HG03439 (cell line): ENCODE data around the gene ZDHHC11.
"Not testable (repeated sequence)": the region's sequence is repeated elsewhere in the genome, so short reads cannot be mapped to it uniquely, and the experiment has no call there.

ENCODE experiments used
- ATAC-seq: cut with Tn5 transposase; IDR thresholded peaks from one replicate; pipeline ENCODE4 v1.9.1; 2021; ENCODE audit warnings: mild to moderate bottlenecking, moderate library complexity; ENCODE audit not compliant: unreplicated experiment

The ZDHHC11 gene

DNA sequence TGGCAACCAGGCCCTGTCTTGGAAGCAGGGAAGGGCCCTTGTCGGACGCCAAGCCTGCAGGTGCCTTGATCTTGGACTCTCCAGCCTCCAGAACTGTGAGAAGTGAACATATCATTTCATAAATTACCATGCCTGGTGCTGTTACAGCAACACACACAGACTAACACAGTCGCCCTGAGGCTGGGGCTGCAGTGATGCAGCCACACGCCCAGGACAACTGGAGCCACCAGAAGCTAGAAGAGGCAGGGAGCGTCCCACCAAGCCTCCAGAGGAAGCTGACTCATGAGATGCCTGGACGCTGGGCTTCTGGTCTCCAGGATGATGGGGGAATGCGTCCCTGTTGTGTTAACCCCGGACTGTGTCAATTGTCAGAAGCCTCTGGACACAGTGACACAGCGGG is 71.8 kb downstream of the ZDHHC11 start:
- not testable (repeated sequence) for ATAC-seq

DNA sequence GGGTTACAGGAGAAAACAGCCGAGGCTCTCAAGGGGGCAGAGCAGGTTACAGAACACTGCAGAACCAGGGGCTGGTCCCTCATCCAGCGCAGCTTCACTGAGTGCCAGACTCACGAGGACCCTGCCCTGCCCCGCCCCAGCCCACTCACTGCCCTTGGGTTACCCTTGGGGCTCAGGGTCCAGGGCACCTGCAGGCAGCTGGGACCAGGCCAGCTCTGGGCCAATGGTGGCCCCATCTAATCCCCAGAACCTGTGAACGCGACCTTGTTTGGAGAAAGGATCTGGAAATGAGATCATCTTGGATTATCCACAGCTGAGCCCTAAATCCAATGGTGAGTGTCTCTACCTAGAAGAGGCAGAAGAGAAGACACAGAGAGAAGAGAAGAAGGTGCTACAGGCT is 72.4 kb downstream of the ZDHHC11 start:
- not testable (repeated sequence) for ATAC-seq

DNA sequence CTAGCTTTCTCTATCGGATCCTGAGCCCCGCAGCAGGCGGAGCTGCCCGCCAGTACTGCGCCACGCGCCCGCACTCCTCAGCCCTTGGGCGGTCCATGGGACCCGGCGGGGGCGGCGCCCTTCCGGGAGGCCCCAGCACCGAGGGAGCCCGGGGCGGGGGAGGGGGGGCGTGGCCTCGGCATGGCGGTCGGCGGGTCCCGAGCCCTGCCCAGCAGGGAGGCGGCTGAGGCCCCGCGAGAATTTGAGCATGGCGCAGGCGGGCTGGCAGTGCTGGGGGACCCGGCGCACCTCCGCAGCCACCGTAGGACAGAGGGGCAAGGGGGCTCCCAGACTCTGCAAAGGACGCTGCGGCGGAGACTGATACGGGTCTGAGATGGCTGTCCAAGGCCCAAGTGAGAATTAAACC is 73.0 kb downstream of the ZDHHC11 start:
- no peak for ATAC-seq

GRCh38 chr5:776862-777711 is 73.7 kb downstream of the ZDHHC11 start:
- ATAC-seq: no peak

DNA sequence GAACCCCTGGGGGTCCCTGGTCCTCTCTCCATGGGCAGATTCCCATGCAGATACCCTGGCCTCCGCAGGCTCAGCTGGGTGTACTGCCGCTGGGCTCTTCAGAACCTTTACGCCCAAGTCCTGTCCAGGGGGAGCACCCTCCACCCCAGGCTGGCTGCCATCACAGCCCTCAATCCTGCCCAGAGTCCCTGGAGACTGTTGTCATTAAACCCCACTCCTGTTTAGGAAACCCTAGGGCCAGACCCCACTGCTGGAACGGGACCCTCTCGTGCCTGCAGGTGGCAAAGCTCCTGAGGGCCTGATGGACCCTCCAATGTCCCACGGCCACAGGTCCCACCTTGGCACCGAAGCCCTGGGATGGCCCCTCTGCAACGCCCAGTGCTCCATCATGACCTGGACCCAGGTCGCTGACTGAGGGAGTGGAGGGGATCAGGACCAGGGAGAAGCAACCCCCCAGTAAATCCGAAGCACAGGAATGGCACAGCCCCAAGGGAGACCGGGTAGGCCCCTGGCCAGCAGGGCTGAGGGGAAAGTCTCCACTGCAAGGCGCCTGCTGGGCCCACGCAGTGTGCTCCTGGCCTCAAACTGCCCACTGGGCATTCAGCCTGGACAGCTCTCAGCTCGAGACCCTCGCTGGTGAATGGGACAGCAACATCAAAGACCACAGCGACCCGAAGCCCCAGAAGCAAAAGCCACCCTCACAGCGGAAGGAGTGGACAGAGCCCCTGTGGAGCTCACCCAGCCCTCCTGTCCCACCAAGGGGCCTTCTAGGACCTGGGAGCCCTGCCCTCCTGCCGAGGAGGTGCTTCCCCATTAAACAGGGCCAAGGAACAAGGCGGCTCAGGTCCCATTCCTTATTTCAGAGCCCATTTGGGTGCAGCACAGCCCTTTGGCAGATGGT is 74.6 kb downstream of the ZDHHC11 start:
- no peak for ATAC-seq

DNA sequence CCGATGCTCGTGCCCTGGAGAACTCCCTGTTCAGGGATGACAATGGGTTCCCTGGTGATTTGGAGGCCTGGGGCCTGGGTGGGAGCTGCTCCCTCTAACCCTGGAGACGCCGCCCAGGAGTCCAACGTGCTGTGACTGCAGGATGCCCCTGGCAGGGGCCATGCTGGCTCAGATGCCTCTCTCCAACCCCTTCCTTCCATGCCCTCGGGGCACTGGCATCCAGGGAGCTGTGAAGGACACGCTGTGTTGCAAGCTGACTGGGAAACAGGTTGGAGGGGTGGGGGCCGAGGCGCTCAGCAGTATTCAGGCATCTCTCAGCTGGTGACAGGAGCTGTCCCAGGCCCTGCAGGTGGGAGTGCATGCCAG is 75.2 kb downstream of the ZDHHC11 start:
- ATAC-seq: not testable (repeated sequence)

DNA sequence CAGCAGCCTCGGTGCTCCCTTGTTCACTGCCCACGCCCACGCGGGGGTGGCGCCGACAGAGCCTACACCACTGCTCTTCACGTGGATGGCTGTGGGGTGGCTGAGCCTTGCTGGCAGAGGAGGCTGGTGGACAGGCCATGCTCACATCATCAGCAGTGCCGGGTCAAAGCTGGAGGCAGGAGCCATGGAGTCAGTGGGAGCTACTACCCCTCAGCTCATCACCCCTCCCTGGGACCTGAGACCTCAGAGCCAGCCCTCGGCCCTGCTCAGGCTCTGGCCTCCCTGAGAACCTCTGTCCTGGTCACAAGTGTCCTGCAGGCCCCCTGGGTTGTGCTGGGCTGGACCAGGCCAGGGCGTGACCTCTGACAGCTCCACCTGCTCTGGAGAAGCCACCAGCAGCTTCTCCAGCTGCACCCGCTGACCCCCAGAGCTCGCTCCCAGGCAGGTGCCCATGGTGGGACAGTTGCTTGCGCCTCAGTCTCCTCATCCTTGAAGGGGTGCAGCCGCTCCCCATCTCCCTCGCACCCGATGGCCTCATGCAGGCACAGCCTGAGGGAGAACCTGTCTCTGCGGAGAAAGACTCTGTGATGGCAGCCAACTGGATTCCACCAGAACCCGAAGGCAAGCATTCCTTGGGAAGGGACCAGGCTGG is 75.8 kb downstream of the ZDHHC11 start:
- not testable (repeated sequence) for ATAC-seq

GRCh38 chr5:774304-774703 is 76.5 kb downstream of the ZDHHC11 start:
- ATAC-seq: not testable (repeated sequence)

DNA sequence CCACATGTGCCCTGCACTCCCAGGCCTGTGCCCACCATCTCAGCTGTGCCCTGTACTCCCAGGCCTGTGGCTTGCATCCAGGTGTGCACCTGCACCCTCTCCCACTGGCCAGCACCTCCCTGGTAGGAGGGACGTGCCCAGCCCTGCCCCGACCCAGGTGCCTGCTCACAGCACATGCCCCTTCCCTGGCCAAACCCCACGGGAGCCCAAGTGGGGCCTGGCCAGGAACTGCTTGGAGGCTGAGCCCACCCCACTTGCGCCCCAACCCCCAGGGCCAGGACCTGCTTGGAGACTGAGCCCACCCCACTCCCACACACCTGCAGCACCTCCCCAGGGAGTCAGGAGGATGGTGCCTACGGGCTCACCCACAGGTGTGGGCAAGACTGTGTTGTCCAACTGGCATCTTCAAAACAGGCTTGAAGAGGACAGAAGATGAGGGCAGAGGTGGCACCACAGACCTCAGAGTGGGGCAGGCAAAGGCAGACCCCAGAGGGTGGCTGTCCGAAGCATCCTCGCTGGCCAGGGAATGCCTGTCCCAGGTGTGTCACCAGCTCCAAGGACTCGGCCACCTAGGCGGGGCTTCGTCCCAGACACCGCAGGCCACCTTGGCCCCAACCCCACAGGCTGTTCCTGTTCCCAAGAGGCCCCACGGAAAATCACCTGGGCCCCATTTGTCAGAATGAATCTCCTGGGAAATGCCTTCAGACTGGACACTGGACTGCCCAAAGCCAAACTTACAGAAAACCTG is 77.1 kb downstream of the ZDHHC11 start:
- no peak for ATAC-seq

- not testable (repeated sequence) for ATAC-seq
These were observed 77.9 kb downstream of the ZDHHC11 start for GRCh38 chr5:772931-773330.

GRCh38 chr5:772547-772890 is 78.3 kb downstream of the ZDHHC11 start:
- not testable (repeated sequence) for ATAC-seq

DNA sequence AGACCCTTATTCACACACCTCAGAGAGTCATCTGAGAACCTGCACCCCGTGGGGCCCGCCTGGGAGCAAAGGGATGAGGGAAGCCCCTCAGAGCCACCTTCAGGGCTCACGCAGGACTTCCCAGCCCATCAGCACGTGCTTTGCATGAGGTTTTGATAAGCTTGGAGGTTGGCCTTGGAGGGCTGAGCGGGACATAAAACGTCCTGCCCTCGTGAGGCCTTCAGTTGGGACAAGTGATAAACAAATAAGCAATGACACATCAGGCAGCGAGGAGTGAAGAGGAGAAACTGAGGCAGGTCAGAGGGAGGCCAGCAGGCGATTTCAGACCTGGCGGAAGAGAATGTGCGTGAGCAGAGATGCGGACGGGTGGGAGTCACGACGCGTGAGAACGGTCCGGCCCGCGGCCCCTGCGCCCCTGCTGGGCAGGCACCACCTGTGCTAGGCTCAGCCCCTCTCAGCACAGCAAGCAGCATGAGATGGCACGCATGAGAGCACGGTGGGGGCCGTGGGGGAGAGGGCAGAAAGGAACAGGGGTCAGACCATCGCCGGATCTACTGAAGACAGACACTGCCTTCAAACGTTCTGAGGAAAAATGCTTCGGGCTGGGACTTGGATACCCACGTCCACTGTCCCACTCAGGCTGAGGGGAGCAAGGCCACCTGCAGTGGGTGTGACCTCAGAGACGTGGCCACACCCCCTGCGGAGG is 78.8 kb downstream of the ZDHHC11 start:
- ATAC-seq: not testable (repeated sequence)

DNA sequence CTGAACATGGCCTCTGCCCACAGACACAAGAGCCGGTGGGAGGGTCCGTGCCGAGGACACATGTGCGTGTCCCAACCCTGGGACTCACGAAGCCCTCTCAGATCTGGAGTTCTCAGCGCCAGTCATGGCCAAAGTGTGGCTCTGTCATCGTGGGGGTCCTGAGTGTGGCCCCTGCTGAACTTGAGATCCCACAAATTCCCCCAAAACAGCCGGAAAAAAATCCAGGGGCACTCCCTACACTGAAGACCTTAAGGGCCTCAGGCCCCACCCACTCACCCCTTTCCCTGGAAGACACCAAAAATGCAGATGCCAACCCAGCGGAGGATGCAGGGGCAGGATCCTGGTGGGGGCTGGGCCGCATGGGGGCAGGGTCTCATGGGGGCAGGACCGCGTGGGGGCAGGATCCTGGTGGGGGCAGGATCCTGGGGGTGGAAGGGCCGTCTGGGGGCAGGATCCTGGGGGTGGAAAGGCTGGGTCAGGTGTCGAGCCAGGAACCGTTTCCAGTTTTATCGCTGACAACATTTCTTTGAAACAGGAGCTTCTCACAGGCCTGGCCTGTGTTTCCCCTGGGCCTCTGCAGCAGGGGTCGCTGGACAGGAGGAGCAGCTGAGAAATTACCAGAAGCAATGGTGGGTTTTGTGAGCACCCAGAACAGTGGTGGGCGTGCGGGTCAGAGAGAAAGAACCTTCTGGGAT is 79.6 kb downstream of the ZDHHC11 start:
- ATAC-seq: not testable (repeated sequence)

DNA sequence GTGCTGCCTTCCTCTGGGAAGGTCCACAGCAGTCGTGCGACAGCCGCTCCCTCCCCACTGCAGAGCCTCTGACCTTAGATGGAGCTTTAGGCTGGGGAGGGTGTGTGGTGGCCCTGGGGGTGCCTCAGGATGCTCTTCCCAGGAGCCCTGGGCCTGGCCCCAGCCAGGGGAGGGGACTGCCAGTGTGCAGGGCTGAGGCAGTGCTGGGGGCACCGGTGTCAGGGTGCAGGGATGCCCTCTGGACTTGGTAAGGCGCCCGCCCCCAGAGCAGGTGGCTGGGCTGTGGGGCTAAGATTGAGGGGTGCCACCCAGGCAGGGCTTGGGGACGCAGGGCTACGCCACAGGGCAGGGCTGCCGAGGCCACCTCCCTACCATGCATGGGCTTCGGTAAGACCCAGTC is 80.2 kb downstream of the ZDHHC11 start:
- not testable (repeated sequence) for ATAC-seq

DNA sequence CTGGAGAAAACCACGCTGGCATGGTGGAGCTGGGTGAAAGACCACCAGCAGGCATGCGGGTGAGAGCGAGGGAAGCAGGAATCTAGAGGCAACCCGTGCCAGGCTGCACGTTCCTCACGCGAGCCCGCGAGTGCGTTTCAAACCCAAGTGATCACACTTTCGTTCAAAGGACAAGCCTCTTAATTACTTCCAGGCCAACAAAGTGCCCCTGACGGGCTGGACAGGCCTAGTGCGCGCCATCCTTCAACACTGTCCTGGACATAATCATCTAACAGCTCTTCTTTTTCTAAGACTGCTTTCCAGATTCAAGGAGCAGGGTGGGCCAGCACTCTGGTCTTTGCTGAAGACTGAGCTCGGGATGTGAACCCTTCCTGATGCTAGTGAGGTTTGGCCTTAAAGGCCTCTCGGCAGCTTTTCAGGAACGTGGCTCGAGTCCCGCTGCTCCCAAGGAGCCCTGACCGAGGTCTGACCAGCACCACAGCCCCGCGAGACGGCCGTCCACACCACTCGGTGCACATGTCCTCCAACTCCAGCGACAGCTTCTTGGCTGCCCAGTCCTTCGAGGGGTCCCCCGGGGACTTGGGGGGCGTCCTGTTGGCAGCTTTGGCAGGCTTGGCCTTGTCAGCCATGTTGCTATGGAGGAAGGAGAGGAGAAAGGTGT is 81.2 kb downstream of the ZDHHC11 start:
- ATAC-seq: not testable (repeated sequence)

DNA sequence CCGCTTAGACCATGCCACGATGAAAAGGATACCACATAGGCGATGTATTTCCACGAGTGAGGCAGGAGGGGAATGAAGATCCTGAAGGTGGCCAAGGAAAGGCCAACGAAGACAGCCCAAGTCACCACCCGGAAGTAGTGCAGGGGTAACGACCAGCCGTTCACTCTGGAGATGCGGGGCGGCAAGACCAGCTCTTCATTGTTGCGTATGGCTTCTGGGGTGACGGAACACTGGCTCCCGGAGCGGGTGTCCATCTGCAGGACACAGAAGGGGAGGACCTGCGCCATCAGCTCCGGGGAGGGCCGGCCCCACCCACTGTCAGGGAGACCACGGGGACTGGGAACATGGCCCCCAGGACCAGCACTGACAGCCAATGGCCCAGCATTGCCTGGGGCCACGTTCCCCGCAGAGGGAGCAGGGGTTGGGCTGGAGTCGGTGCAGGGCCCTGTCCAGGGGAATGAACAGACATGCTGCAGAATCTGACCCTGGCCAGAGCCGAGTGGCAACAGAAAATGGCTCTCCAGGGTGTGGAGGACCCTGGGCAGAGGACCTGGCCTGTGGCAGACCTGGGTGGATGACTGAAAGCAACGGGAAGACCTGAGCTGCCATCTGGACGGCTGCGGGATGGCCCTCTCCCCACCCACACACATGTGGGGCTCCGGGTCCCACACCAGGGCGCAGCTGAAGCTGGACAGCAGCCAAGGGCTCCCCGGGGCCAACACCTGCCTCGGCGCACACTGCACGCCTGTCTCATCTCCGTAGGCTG is 83.9 kb downstream of the ZDHHC11 start:
- ATAC-seq: no peak

GRCh38 chr5:765948-766631 is 84.7 kb downstream of the ZDHHC11 start:
- no peak for ATAC-seq
